Mammary epithelial cell (primary cell): Measurements from ENCODE around the gene AP4M1.

Experiments used
- EZH2 ChIP-seq: IDR thresholded peaks from 2 replicates; pipeline ENCODE4 v1.6.1; 2012; ENCODE audit warnings: low read length, inconsistent platforms, borderline replicate concordance
- TF ChIP-seq, protein P1 (sequence below), 2 donors: IDR thresholded peaks in 1 of 2; conservative IDR thresholded peaks in 1 of 2; 2 replicates each; pipeline ENCODE4 v1.5.1; 2011 to 2012; ENCODE audit warnings: inconsistent platforms in 2 of 2, low read length in 2 of 2, mild to moderate bottlenecking in 2 of 2, control low read depth in 1 of 2, low read depth in 1 of 2; ENCODE audit not compliant: insufficient read depth in 1 of 2; ENCODE audit errors: extremely low read depth in 1 of 2

DNA sequence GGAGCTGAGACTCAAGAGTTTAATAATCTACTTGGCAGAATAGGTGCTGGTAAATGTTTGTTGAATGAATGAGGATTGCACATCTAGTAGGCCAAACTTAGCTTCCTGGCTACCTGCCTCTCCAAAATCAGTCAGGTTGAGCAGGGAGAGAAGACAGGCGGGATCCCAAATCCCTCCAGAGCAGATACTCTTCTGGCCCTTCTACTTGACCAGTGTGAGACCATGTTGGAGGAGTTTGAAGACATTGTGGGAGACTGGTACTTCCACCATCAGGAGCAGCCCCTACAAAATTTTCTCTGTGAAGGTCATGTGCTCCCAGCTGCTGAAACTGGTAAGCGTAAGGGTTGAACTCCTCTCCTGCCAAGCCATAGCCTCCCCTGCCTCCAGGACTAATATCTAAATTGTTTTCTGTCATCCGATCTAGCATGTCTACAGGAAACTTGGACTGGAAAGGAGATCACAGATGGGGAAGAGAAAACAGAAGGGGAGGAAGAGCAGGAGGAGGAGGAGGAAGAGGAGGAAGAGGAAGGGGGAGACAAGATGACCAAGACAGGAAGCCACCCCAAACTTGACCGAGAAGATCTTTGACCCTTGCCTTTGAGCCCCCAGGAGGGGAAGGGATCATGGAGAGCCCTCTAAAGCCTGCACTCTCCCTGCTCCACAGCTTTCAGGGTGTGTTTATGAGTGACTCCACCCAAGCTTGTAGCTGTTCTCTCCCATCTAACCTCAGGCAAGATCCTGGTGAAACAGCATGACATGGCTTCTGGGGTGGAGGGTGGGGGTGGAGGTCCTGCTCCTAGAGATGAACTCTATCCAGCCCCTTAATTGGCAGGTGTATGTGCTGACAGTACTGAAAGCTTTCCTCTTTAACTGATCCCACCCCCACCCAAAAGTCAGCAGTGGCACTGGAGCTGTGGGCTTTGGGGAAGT lies 23.1 kb downstream of the AP4M1 start:
- TF ChIP-seq, protein P1, sequence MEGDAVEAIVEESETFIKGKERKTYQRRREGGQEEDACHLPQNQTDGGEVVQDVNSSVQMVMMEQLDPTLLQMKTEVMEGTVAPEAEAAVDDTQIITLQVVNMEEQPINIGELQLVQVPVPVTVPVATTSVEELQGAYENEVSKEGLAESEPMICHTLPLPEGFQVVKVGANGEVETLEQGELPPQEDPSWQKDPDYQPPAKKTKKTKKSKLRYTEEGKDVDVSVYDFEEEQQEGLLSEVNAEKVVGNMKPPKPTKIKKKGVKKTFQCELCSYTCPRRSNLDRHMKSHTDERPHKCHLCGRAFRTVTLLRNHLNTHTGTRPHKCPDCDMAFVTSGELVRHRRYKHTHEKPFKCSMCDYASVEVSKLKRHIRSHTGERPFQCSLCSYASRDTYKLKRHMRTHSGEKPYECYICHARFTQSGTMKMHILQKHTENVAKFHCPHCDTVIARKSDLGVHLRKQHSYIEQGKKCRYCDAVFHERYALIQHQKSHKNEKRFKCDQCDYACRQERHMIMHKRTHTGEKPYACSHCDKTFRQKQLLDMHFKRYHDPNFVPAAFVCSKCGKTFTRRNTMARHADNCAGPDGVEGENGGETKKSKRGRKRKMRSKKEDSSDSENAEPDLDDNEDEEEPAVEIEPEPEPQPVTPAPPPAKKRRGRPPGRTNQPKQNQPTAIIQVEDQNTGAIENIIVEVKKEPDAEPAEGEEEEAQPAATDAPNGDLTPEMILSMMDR (conservative IDR thresholded peaks at IDR 0.05 in 1 of 2, IDR thresholded peaks at IDR 0.05 in 1 of 2; ENCODE audit: extremely low read depth in 1 of 2, insufficient read depth in 1 of 2, low read depth in 1 of 2, low read length in 2 of 2), result no peak
- TF ChIP-seq EZH2, result no peak
